ENCODE measurements around the gene KIF5C.

- TF ChIP-seq CTCF (IDR thresholded peaks at IDR 0.05) (no peak), ZFX (IDR thresholded peaks at IDR 0.05; ENCODE audit: borderline replicate concordance) (no peak)
Measured at GRCh38 chr2:149064365-149064841, 189.4 kb downstream of the KIF5C start.
